Body of pancreas (tissue), 4 donors: Measurements from ENCODE around the gene KIF3A. TPM values are rescaled to one million over a fixed set of nuclear protein-coding genes. Genes with fewer than 3 reads are reported as not detected.

Experiments used
- ATAC-seq: fragments of 150-250 bp; one replicate; pipeline ENCODE4 v1.9.1; 2016
- DNase-seq, 4 donors: peaks; one replicate each; pipeline ENCODE4 v3.0.0-alpha.2; 2019
- H3K27ac ChIP-seq, 4 donors: fragments of 200-600 bp; sonication (generic); 1 replicate in 3 of 4; 2 replicates in 1 of 4; pipeline versions ENCODE4 v1.5.1 to v1.6.1; 2016 to 2019; ENCODE audit warnings: mild to moderate bottlenecking in 1 of 4, mixed read lengths in 1 of 4, moderate library complexity in 1 of 4
- H3K27me3 ChIP-seq, 2 donors: fragments of 200-600 bp; sonication (generic); one replicate each; pipeline ENCODE4 v1.6.0; 2016; ENCODE audit warnings: mild to moderate bottlenecking in 1 of 2
- H3K36me3 ChIP-seq, 2 donors: fragments of 200-600 bp; sonication (generic); replicated peaks in 1 of 2; 2 replicates each; pipeline ENCODE4 v1.5.1; 2016; ENCODE audit warnings: low read depth in 2 of 2; ENCODE audit not compliant: insufficient read depth in 1 of 2
- H3K4me1 ChIP-seq: fragments of 200-600 bp; sonication (generic); one replicate; pipeline ENCODE4 v1.6.0; 2016
- H3K4me3 ChIP-seq, 2 donors: fragments of 200-600 bp; sonication (generic); 1 replicate in 1 of 2; 2 replicates in 1 of 2; pipeline ENCODE4 v1.5.1; 2016 to 2019
- H3K9me3 ChIP-seq, 3 donors: fragments of 200-600 bp; sonication (generic); 1 replicate in 2 of 3; 2 replicates in 1 of 3; pipeline ENCODE4 v1.5.1; 2016
- CTCF ChIP-seq, 7 experiments: fragments of 450-650 bp in 4 of 7; fragments of 200-600 bp in 3 of 7; sonication (generic) in 3 of 7; IDR thresholded peaks; one replicate each; pipeline ENCODE4 v1.5.1; 2016 to 2019; ENCODE audit warnings: antibody characterized with exemption in 7 of 7
- POLR2A ChIP-seq, 3 donors: fragments of 450-650 bp; IDR thresholded peaks; one replicate each; pipeline ENCODE4 v1.6.1; 2016; ENCODE audit warnings: antibody characterized with exemption in 3 of 3, mild to moderate bottlenecking in 2 of 3
- WGBS, 2 donors: methylation state at CpG; one replicate each; pipeline ENCODE4 v1.1.5; 2017; 5-methylcytosine and 5-hydroxymethylcytosine counted together
- intact Hi-C: fragments of 100-400 bp; cut with DNase I; formaldehyde crosslinking; loops from one replicate; pipeline ENCODE4 v1.15.1; 2023
- total RNA-seq, 2 donors: library from RNA; depleted of rRNA; stranded (reverse); fragments of >200 nt; gene quantifications; one replicate each; pipeline ENCODE4 v1.1.0, GENCODE V29; 2016

KIF3A gene
- total RNA-seq, 2 donors from 2014 or later = 5.9 to 8.8 TPM

DNA sequence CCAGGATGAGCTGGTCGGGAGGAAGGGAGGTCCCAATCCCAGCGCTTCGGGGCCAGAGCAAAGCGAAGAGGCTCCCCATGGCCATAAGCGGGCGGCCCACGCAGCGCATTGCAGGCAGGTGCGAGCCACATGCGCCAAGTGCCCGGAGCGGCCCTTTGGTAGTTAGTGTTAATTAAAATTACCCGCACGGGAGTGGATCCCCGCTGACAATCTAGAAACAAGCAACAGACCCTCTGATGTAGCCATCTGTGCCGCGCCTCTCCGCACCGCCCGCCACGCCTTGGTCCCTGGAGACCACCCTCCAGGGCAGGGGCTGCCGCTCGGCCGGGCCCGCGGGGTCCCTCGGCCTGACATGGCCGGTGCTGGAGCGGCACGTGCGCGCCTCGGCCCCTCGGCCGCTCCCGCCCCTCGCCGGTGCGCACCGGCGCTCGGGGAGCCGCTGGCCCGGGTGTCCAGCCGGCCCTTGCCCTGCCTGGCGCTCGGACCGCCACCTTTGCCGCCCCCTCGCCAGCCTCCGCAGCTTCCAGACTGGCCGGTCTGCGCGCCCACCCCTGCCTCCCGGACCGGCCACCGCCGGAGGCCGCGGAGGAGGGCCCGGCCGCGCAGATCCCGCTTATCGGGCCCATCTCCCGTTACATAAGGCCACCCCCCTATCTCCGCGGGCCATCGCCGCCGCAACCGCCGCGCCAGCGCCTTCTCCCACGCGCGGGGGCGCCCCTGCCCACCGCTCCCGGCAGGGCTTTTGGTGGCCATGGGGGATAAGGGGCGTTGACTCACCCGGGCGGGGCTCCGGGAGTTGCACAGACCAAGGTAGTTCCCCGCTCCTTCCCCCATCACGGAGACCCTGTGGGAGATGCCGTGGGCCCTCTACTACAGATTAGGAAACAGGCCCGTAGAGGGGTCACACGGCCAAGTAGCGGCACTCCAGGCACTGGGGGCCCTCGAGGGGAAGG is 81.2 kb downstream of the KIF3A start:
- peaks cover 0 to 18% of the 10 kb centered on the region in 2 donors for H3K27me3 ChIP-seq
- no peak for TF ChIP-seq CTCF (IDR thresholded peaks at IDR 0.05)
- WGBS, 2 donors = 9 to 53% methylated on average over 6 to 80 of the region's 92 CpGs
- H3K36me3 ChIP-seq = no peaks in the 10 kb centered on the region
- no peak overlapping the region for H3K27ac ChIP-seq
- H3K4me3 ChIP-seq = no peak overlapping the region
- no peaks in the 10 kb centered on the region for H3K9me3 ChIP-seq
- intact Hi-C loops = no loop called here
- peak; percentile 27 for ATAC-seq
- DNase-seq = no peak
- H3K4me1 ChIP-seq = peaks cover 12% of the 10 kb centered on the region

- ATAC-seq (no peak), DNase-seq (no peak)
- Histone ChIP-seq H3K36me3 (no peaks in the 10 kb centered on the region), H3K27ac (no peak overlapping the region), H3K4me1 (peaks cover 12% of the 10 kb centered on the region), H3K27me3 (peaks cover 0 to 18% of the 10 kb centered on the region in 2 donors), H3K9me3 (no peaks in the 10 kb centered on the region), H3K4me3 (no peak overlapping the region)
- WGBS, 2 donors = 34 to 39% methylated on average over 7 of the region's 7 CpGs
- no peak for TF ChIP-seq CTCF (IDR thresholded peaks at IDR 0.05)
- no peak for TF ChIP-seq POLR2A (IDR thresholded peaks at IDR 0.05)
- intact Hi-C loops = no loop called here
Observed at GRCh38 chr5:132653716-132654115, 83.6 kb downstream of the KIF3A start.

DNA sequence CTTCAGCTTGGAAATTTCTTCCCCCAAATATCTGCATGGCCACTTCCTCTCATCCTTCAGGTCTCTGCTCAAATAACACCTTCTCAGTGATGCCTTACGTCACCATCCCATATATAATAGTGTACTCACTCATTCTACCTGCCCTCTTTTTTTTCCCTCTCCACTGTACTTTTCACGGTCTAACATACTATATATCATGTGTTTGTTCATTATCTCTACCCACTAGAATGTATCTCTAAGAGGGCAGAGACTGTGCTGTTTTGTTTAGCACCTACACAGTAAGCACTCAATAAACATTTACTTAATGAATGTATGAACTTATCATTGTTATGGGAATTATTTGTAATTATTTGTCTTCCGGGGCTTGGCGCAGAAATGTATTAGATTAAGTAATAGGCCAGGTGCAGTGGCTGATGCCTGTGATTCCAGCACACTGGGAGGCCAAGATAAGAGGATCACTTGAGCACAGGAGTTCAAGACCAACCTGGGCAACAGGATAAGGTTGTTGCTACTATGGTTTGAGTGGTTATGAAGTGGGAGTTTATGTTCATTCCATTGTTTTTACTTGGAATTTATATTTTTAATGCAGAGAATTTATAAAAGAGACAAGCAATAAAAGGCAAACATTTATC is 85.4 kb downstream of the KIF3A start:
- H3K36me3 ChIP-seq = no peaks in the 10 kb centered on the region
- WGBS, 2 donors = 50 to 59% methylated on average over 4 of the region's 4 CpGs
- H3K4me3 ChIP-seq = no peak overlapping the region
- DNase-seq (no peak), ATAC-seq (no peak)
- no peak overlapping the region for H3K27ac ChIP-seq
- H3K4me1 ChIP-seq = peaks cover 12% of the 10 kb centered on the region
- intact Hi-C loops = no loop called here
- H3K9me3 ChIP-seq = peaks cover 0 to 4% (median 0%) of the 10 kb centered on the region in 3 donors
- TF ChIP-seq POLR2A (IDR thresholded peaks at IDR 0.05) (no peak), CTCF (IDR thresholded peaks at IDR 0.05) (no peak)
- peaks cover 0 to 17% of the 10 kb centered on the region in 2 donors for H3K27me3 ChIP-seq

DNA sequence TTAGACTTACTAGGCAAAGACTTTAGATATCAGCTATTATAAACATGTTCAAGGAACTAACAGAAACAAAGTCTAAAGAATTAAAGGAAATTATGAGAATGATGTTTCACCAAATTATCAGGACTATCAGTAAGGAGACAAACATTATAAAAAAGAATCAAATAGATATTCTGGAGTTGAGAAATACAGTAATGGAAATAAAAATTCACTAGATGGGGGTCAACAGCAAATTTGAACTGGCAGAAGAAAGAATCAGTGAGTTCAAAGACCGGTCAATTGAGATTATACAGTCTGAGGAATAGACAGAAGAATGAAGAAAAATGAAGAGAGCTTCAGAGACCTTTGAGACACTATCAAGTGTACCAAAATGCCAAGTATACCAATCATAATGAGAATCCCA is 89.0 kb downstream of the KIF3A start:
- TF ChIP-seq CTCF (IDR thresholded peaks at IDR 0.05) (no peak), POLR2A (IDR thresholded peaks at IDR 0.05) (no peak)
- 96 to 100% methylated on average over 1 of the region's 1 CpG for WGBS, 2 donors
- H3K36me3 ChIP-seq = no peaks in the 10 kb centered on the region
- DNase-seq (no peak), ATAC-seq (no peak)
- H3K4me1 ChIP-seq = peaks cover 6% of the 10 kb centered on the region
- no peaks in the 10 kb centered on the region for H3K27me3 ChIP-seq
- no peak overlapping the region for H3K4me3 ChIP-seq
- intact Hi-C loops = no loop called here
- no peak overlapping the region for H3K27ac ChIP-seq
- peaks cover 0 to 4% (median 0%) of the 10 kb centered on the region in 3 donors for H3K9me3 ChIP-seq
